Activated CD4-positive, alpha-beta T cell treated with anti-CD3 and anti-CD28 coated beads for 36 hours (primary cell): ENCODE data around the gene SMPD3. TPM values are rescaled to one million over a fixed set of nuclear protein-coding genes. Genes with fewer than 3 reads are reported as not detected.

Experiments
- ATAC-seq: fragments of 200-7000 bp; cut with Tn5 transposase; one replicate; pipeline ENCODE4 v1.10.0; 2021; ENCODE audit warnings: mild to moderate bottlenecking, moderate library complexity
- CTCF ChIA-PET: fragments of 350-600 bp; sonication (Branson Sonifier 250); formaldehyde crosslinking; loops from one replicate; lab custom pipeline; 2021; ENCODE audit warnings: antibody characterized with exemption; lab: Charles Lee
- POLR2A ChIA-PET: fragments of 350-600 bp; sonication (Branson Sonifier 250); formaldehyde crosslinking; loops from one replicate; lab custom pipeline; 2021; ENCODE audit warnings: antibody characterized with exemption, inconsistent platforms; lab: Charles Lee
- DNase-seq: peaks from one replicate; pipeline ENCODE4 v3.0.0-alpha.2; 2020
- H3K27ac Mint-ChIP-seq: one replicate; pipeline ENCODE4 v1.8.0; 2021; ENCODE audit warnings: mixed read lengths
- H3K27me3 Mint-ChIP-seq: one replicate; pipeline ENCODE4 v1.8.0; 2021; ENCODE audit warnings: mixed read lengths
- H3K36me3 Mint-ChIP-seq: one replicate; pipeline ENCODE4 v1.8.0; 2021; ENCODE audit warnings: low read depth, mixed read lengths
- H3K4me1 Mint-ChIP-seq: one replicate; pipeline ENCODE4 v1.8.0; 2021; ENCODE audit warnings: mixed read lengths
- H3K4me3 Mint-ChIP-seq: one replicate; pipeline ENCODE4 v1.8.0; 2021; ENCODE audit warnings: mild to moderate bottlenecking, moderate library complexity, mixed read lengths
- H3K9me3 Mint-ChIP-seq: one replicate; pipeline ENCODE4 v1.8.0; 2021; ENCODE audit warnings: low read depth, mixed read lengths
- intact Hi-C, 2 experiments: fragments of 100-400 bp; cut with DNase I in 1 of 2; cut with micrococcal nuclease in 1 of 2; formaldehyde crosslinking; loops; one replicate each; pipeline versions ENCODE4 v1.14.2 to v1.15.1; 2022 to 2024; cut with DNase I, micrococcal nuclease
- total RNA-seq, 2 experiments: library from RNA; stranded (reverse); gene quantifications; one replicate each; pipeline ENCODE4 v1.2.3, GENCODE V29; 2021

Gene SMPD3
- total RNA-seq, 2 experiments from 2014 or later: 0.07 to 0.37 TPM

DNA sequence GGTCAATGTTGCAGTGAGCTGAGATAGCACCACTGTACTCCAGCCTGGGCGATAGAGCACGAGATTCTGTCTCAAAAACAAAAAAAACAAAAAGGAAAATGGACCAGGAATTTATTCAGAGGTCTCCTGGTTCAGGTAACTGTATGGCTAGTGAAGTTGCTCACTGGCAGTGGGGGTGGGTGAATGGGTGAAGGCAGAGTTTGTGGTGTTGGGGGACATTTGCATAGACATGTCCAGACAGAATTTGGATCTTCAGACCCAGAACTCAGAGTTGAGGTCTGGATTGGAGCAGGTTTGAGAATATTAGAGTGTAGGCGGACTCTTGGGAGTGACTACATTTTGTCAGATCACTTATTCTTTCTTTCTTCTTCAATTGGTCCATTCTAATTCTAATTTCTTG is 55.0 kb downstream of the SMPD3 start:
- DNase-seq (no peak), ATAC-seq (no peak)
- Mint-ChIP-seq H3K9me3 (no peaks in the 10 kb centered on the region), H3K27ac (no peak overlapping the region), H3K27me3 (no peaks in the 10 kb centered on the region), H3K4me1 (peaks cover 4% of the 10 kb centered on the region), H3K4me3 (no peak overlapping the region), H3K36me3 (no peaks in the 10 kb centered on the region)
- ChIA-PET CTCF (interaction anchor here (0.6 to 1.9 kb wide), 7 partner anchors 9 to 137 kb away, joined by 3 to 8 read pairs (median 3); no protein-coding TSS in a partner anchor), POLR2A (interaction anchor here (0.7 kb wide), 1 partner anchor 98 kb away, joined by 3 read pairs; no protein-coding TSS in a partner anchor)
- intact Hi-C loops: no loop called here

GRCh38 chr16:68389750-68390371 is 58.4 kb downstream of the SMPD3 start:
- Mint-ChIP-seq H3K4me1 (no peaks in the 10 kb centered on the region), H3K9me3 (no peaks in the 10 kb centered on the region), H3K36me3 (no peaks in the 10 kb centered on the region), H3K27me3 (no peaks in the 10 kb centered on the region), H3K4me3 (no peak overlapping the region), H3K27ac (no peak overlapping the region)
- CTCF ChIA-PET: interaction anchor here (0.6 to 1.1 kb wide), 2 partner anchors 12 to 61 kb away, joined by 3 read pairs; no protein-coding TSS in a partner anchor
- POLR2A ChIA-PET: no interaction called here
- intact Hi-C loops: no loop called here
- ATAC-seq (no peak), DNase-seq (no peak)

- ChIA-PET POLR2A (no interaction called here), CTCF (interaction anchor here (0.6 to 1.1 kb wide), 3 partner anchors 11 to 144 kb away, joined by 3 to 7 read pairs (median 3); partner anchors contain the start of gene PLA2G15)
- intact Hi-C loops: no loop called here
- no peak overlapping the region for H3K27ac Mint-ChIP-seq
- H3K4me1 Mint-ChIP-seq: no peaks in the 10 kb centered on the region
- no peak for DNase-seq
- H3K9me3 Mint-ChIP-seq: no peaks in the 10 kb centered on the region
- H3K4me3 Mint-ChIP-seq: no peak overlapping the region
- no peaks in the 10 kb centered on the region for H3K27me3 Mint-ChIP-seq
- H3K36me3 Mint-ChIP-seq: no peaks in the 10 kb centered on the region
- ATAC-seq: no peak
Measured at GRCh38 chr16:68389006-68389405, 59.3 kb downstream of the SMPD3 start.

- Mint-ChIP-seq H3K36me3 (no peaks in the 10 kb centered on the region), H3K9me3 (no peaks in the 10 kb centered on the region), H3K4me3 (no peak overlapping the region), H3K27me3 (no peaks in the 10 kb centered on the region), H3K27ac (no peak overlapping the region), H3K4me1 (no peaks in the 10 kb centered on the region)
- POLR2A ChIA-PET: no interaction called here
- ATAC-seq (no peak), DNase-seq (no peak)
- CTCF ChIA-PET: interaction anchor here (0.7 kb wide), 1 partner anchor 143 kb away, joined by 7 read pairs; the partner anchor contains the start of gene PLA2G15
- intact Hi-C loops: no loop called here
Measured at GRCh38 chr16:68388124-68388523, 60.2 kb downstream of the SMPD3 start.

DNA sequence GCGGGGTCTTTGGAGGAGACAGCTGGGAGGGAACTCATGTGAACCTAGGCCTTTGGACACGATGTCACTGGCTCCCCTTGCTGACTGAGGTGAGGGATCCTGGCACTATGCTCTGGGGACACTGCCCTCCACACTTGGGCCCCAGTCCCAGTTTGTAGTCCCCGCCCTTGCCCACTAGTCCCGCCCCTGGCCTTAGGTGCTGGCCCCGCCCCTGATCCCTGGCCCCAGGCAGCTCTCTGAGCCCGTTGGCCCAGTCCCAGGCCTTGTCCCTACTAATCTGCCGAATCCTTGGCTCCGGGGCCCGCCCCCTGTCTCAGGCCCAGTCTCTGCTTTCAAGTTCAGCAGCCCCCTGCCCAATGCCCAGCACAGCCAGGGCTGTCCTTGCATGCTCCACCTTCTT is 61.0 kb downstream of the SMPD3 start:
- DNase-seq: no peak
- peak; percentile 33 for ATAC-seq
- Mint-ChIP-seq H3K27me3 (no peaks in the 10 kb centered on the region), H3K27ac (no peak overlapping the region), H3K4me3 (no peak overlapping the region), H3K36me3 (no peaks in the 10 kb centered on the region), H3K9me3 (no peaks in the 10 kb centered on the region), H3K4me1 (no peaks in the 10 kb centered on the region)
- ChIA-PET CTCF (no interaction called here), POLR2A (interaction anchor here (0.6 kb wide), 1 partner anchor 39 kb away, joined by 3 read pairs; no protein-coding TSS in a partner anchor)
- intact Hi-C loops: no loop called here

DNA sequence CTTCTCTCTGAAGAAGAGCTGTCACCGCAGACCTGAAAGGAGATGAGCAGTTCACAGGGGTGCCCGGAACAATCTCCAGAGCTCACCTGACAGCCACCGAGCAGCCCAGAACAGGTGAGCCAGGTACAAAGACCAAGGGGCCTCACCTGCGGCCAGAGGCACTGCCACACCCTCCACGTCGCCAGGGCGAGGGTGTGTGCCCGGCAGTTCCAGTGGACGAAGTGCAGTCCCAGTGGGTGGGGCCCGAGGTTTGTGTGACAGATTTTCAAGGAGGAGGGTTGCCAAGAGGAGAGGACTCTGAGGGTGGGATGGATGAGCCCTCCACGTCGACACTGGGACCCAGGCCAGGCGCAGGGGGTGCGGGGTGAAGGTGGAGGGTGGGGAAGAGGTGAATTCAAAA is 61.7 kb downstream of the SMPD3 start:
- ATAC-seq (no peak), DNase-seq (no peak)
- H3K4me3 Mint-ChIP-seq: no peak overlapping the region
- H3K27me3 Mint-ChIP-seq: no peaks in the 10 kb centered on the region
- H3K4me1 Mint-ChIP-seq: no peaks in the 10 kb centered on the region
- intact Hi-C loops: no loop called here
- ChIA-PET POLR2A (interaction anchor here (0.5 kb wide), 1 partner anchor 179 kb away, joined by 3 read pairs; no protein-coding TSS in a partner anchor), CTCF (no interaction called here)
- H3K27ac Mint-ChIP-seq: no peak overlapping the region
- H3K9me3 Mint-ChIP-seq: no peaks in the 10 kb centered on the region
- no peaks in the 10 kb centered on the region for H3K36me3 Mint-ChIP-seq

GRCh38 chr16:68385371-68385770 is 62.9 kb downstream of the SMPD3 start:
- intact Hi-C loops: no loop called here
- no peak overlapping the region for H3K27ac Mint-ChIP-seq
- ATAC-seq (no peak), DNase-seq (no peak)
- H3K9me3 Mint-ChIP-seq: no peaks in the 10 kb centered on the region
- H3K4me3 Mint-ChIP-seq: no peak overlapping the region
- ChIA-PET POLR2A (no interaction called here), CTCF (interaction anchor here (0.7 to 1.1 kb wide), 2 partner anchors 9 to 131 kb away, joined by 3 to 5 read pairs; no protein-coding TSS in a partner anchor)
- no peaks in the 10 kb centered on the region for H3K4me1 Mint-ChIP-seq
- no peaks in the 10 kb centered on the region for H3K36me3 Mint-ChIP-seq
- H3K27me3 Mint-ChIP-seq: no peaks in the 10 kb centered on the region

DNA sequence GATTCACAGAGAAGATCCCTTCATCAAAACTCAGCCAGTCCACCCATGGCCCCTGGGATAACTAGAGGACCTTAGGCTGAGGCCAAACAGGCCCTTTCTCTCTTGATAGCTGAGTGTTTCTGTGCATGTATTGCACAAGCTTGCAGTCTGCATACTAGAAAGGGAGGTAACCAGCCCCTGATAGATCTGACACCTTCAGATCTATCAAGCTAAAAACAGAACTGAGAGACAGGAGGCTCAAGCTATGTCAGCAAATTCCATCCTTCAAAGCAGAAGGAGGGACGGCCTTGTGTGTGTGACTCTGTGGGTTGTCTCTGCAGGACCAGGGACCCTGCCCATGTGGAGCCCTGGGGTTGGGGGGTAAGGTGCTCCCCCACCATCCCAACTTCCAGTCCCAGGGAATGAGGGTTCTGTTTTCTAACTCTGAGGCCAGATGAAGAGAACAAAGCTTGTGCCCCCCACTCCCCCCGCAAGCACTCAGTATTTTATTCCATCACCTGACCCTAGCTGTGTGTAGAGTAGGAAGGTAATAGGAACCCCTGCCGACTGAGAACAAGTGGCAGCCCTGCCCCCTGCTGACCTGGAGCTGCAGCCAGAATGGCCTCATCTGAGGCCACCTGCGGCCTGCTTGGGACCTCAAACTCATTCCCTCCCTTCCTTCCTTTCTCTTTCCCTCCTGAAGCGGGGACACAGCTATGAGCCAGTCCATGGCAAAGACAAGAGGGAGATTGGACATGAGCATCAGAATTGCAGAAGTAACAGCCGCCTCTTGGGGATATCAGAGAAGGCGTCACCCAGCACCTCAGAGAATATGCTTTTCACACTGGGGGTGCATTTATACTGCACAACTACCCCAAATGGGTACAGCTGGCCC is 63.8 kb downstream of the SMPD3 start:
- Mint-ChIP-seq H3K27me3 (no peaks in the 10 kb centered on the region), H3K27ac (no peak overlapping the region)
- POLR2A ChIA-PET: no interaction called here

GRCh38 chr16:68383858-68384257 is 64.5 kb downstream of the SMPD3 start:
- H3K27me3 Mint-ChIP-seq: peaks cover 2% of the 10 kb centered on the region
- H3K36me3 Mint-ChIP-seq: no peaks in the 10 kb centered on the region
- H3K9me3 Mint-ChIP-seq: no peaks in the 10 kb centered on the region
- CTCF ChIA-PET: interaction anchor here (1.1 to 1.3 kb wide), 2 partner anchors 14 to 20 kb away, joined by 3 to 4 read pairs; no protein-coding TSS in a partner anchor
- POLR2A ChIA-PET: no interaction called here
- peaks cover 14% of the 10 kb centered on the region for H3K4me1 Mint-ChIP-seq
- ATAC-seq: no peak
- H3K4me3 Mint-ChIP-seq: no peak overlapping the region
- DNase-seq: no peak
- no peak overlapping the region for H3K27ac Mint-ChIP-seq
- intact Hi-C loops: no loop called here

More for the DNA sequence above, 63.8 kb downstream of the SMPD3 start:
- DNase-seq (no peak), ATAC-seq (no peak)
- Mint-ChIP-seq H3K9me3 (no peaks in the 10 kb centered on the region), H3K36me3 (no peaks in the 10 kb centered on the region), H3K4me1 (peaks cover 7% of the 10 kb centered on the region), H3K4me3 (no peak overlapping the region)
- CTCF ChIA-PET: interaction anchor here (0.6 to 1.3 kb wide), 7 partner anchors 10 to 290 kb away, joined by 3 to 5 read pairs (median 3); no protein-coding TSS in a partner anchor
- intact Hi-C loops: no loop called here

- intact Hi-C loops: no loop called here
- Mint-ChIP-seq H3K4me1 (peaks cover 18% of the 10 kb centered on the region), H3K27ac (no peak overlapping the region), H3K27me3 (peaks cover 2% of the 10 kb centered on the region), H3K9me3 (no peaks in the 10 kb centered on the region), H3K36me3 (no peaks in the 10 kb centered on the region), H3K4me3 (no peak overlapping the region)
- DNase-seq (no peak), ATAC-seq (peak; percentile 35)
- CTCF ChIA-PET: interaction anchor here (0.9 to 2.0 kb wide), 6 partner anchors 11 to 118 kb away, joined by 3 to 6 read pairs (median 4); no protein-coding TSS in a partner anchor
- POLR2A ChIA-PET: interaction anchor here (1.4 kb wide), 1 partner anchor 11 kb away, joined by 4 read pairs; no protein-coding TSS in a partner anchor
Measured at GRCh38 chr16:68382296-68382718, 66.0 kb downstream of the SMPD3 start.

DNA sequence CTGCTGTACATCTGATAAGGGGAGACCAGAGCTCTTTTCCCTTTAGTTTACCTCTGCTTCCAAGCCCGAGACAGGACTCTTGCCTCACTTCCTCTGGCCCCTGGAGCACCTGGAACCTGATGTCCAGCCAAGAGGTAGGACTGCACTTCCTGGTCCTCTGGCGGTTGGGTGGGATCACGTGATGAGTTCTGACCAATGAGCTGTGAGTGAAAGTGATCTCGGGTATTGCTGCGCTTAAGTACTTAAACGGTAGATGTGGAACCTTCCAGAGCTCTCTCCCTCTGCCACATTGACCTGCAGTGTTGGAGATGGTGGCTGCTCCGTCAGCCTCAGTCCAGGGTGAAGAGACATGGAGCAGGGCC is 67.0 kb downstream of the SMPD3 start:
- ChIA-PET CTCF (interaction anchor here (0.5 to 2.0 kb wide), 9 partner anchors 10 to 562 kb away, joined by 3 to 6 read pairs (median 4); no protein-coding TSS in a partner anchor), POLR2A (interaction anchor here (0.6 to 1.4 kb wide), 2 partner anchors 10 to 622 kb away, joined by 4 read pairs; no protein-coding TSS in a partner anchor)
- Mint-ChIP-seq H3K27ac (no peak overlapping the region), H3K4me3 (no peak overlapping the region), H3K9me3 (no peaks in the 10 kb centered on the region), H3K36me3 (no peaks in the 10 kb centered on the region), H3K27me3 (peaks cover 2% of the 10 kb centered on the region), H3K4me1 (peaks cover 18% of the 10 kb centered on the region)
- ATAC-seq: no peak
- no peak for DNase-seq
- intact Hi-C loops: no loop called here
